ENCODE measurements around the gene PCNX2. TPM values are rescaled to one million over a fixed set of nuclear protein-coding genes. Genes with fewer than 3 reads are reported as not detected.

The PCNX2 gene
- total RNA-seq, 2 donors from 2014 or later: 8.1 to 9.0 TPM

DNA sequence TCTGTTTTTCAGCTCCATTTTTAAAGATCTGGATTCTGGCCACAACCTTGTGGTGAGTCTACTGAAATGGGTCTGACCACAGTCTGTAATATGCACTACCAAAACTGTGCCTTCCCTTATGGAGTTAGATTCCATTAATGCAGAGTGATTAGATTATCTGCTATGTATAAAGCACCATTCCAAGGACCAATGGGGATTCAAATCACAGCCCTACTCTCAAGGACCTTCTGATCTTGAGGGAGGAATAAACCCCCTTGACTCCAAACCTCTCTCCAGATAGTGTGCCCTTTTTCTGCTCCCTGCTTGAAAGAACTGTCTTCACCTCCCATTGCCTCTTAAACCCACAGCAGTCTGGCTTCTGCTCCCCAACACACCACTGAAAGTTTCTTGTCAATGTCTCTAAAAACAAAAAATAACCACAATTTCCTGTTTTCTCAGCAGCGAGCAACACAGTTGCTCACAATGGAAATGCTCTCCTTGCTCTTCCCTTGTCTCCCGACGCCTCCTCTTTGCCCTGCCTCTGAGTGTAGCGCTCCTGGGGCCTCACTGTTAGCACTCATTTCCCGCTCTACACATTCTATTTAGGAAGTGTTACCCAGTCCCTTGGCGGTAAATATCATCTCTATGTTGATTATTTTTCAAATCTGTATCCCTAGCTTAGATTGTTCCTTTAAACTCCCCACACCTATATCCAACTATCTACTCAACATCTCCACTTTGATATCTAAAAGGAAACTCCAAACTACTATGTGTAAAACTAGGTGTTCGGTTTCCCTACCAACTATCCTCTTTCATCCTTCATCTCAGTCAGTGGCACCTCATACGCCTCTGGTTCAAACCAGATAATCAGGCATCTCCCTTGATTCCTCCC lies 13.6 kb downstream of the PCNX2 start:
- Histone ChIP-seq H3K4me3 (no peak overlapping the region), H3K4me1 (no peaks in the 10 kb centered on the region), H3K27ac (no peak overlapping the region), H3K27me3 (no peaks in the 10 kb centered on the region), H3K36me3 (no peaks in the 10 kb centered on the region), H3K9me3 (no peaks in the 10 kb centered on the region)
- DNase-seq (ENCODE audit: low spot score): no peak
- TF ChIP-seq, protein P1, sequence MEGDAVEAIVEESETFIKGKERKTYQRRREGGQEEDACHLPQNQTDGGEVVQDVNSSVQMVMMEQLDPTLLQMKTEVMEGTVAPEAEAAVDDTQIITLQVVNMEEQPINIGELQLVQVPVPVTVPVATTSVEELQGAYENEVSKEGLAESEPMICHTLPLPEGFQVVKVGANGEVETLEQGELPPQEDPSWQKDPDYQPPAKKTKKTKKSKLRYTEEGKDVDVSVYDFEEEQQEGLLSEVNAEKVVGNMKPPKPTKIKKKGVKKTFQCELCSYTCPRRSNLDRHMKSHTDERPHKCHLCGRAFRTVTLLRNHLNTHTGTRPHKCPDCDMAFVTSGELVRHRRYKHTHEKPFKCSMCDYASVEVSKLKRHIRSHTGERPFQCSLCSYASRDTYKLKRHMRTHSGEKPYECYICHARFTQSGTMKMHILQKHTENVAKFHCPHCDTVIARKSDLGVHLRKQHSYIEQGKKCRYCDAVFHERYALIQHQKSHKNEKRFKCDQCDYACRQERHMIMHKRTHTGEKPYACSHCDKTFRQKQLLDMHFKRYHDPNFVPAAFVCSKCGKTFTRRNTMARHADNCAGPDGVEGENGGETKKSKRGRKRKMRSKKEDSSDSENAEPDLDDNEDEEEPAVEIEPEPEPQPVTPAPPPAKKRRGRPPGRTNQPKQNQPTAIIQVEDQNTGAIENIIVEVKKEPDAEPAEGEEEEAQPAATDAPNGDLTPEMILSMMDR (IDR thresholded peaks at IDR 0.05): no peak

DNA sequence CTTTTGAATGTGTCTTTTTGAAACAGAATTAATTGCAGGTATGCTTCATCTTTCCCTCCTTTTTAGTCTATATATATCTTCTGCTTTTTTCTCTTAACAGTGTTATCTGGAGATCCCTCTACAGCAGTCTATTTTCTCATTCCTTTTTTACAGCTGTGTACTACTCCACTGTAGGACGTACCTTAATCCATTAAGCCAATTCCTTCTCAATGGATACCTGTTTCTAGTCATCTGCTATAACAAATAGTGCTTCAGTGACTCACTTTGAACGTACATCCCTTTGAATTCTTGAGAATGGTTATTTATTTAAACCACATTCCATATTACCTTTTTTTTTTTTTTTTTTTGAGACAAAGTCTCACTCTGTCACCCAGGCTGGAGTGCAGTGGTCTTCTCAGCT lies 15.6 kb downstream of the PCNX2 start:
- Histone ChIP-seq H3K9me3 (no peaks in the 10 kb centered on the region), H3K27ac (no peak overlapping the region), H3K27me3 (no peaks in the 10 kb centered on the region), H3K36me3 (no peaks in the 10 kb centered on the region), H3K4me1 (no peaks in the 10 kb centered on the region), H3K4me3 (no peak overlapping the region)
- TF ChIP-seq, protein P1 (IDR thresholded peaks at IDR 0.05): no peak
- no peak for DNase-seq (ENCODE audit: low spot score)

GRCh38 chr1:233278631-233279030 lies 16.9 kb downstream of the PCNX2 start:
- H3K27me3 ChIP-seq: no peaks in the 10 kb centered on the region
- no peaks in the 10 kb centered on the region for H3K4me1 ChIP-seq
- H3K9me3 ChIP-seq: no peaks in the 10 kb centered on the region
- DNase-seq (ENCODE audit: low spot score): no peak
- H3K27ac ChIP-seq: no peak overlapping the region
- TF ChIP-seq, protein P1 (IDR thresholded peaks at IDR 0.05): no peak
- no peak overlapping the region for H3K4me3 ChIP-seq
- H3K36me3 ChIP-seq: no peaks in the 10 kb centered on the region

DNA sequence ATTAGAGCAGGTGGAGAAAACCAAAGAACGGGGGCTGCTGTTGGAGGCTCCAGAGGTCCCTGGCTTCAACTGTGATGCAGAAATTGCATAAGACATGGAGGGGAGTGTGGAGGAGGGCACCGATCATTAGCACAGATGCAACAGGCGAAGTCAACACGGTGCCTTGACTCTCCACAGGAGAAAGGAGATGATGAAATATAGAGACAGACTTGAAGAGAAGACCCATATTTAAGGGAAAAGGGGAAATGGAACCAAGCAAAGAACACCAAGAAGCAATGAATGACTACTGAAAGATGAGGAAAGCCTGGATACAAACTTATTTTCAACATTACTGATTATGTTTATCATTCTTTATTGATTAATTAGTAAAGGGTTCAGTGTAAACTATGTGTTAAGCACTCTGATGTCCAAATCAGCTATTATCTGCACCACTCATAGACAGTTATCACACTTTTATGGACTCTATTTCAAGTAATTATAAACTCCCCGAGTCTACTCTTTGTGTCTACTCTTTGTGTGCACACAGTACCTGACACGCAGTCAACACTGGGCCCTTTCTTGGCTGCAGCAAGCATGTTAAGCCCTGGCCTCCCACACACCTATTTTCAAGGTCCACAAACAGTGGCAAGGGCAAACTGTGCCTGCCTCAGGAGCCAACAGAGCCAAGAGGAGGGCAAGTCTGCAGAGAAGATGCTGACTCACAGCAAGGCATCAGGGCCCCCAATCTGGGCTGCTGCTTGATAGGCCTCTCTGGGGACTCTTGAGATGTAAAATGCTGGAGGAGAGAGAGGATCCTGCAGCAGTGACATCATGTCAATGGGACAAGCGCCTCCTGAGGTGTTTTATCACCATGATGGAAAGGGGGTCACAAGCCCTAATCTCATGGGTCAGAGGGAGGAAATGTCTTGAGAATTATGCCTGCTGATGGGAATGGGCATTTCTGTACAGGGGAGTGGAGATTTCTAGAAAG lies 17.6 kb downstream of the PCNX2 start:
- Histone ChIP-seq H3K4me3 (no peak overlapping the region), H3K27ac (no peak overlapping the region), H3K9me3 (no peaks in the 10 kb centered on the region), H3K27me3 (no peaks in the 10 kb centered on the region), H3K36me3 (no peaks in the 10 kb centered on the region), H3K4me1 (no peaks in the 10 kb centered on the region)
- DNase-seq (ENCODE audit: low spot score): no peak
- TF ChIP-seq, protein P1 (IDR thresholded peaks at IDR 0.05): no peak

DNA sequence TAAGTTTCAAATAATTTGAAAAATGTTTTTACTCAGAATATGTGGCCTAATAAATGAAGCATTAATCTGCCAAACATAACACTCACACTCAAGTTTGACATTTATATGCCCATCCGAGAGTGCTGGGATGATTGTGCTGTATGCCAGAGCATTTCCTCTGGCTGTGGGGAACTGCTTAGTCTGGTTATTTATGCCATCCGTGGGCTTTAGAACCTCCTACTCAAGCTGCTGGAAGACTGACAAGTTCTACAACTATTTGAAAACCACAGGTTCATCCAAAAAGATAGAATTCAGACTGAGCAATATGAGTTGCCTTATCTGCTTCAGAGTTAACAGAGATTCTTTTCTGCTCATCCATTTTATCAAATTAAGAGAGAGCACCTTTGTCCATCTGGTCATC lies 25.9 kb downstream of the PCNX2 start:
- DNase-seq (ENCODE audit: low spot score): no peak
- H3K9me3 ChIP-seq: no peaks in the 10 kb centered on the region
- H3K4me3 ChIP-seq: no peak overlapping the region
- no peak overlapping the region for H3K27ac ChIP-seq
- no peaks in the 10 kb centered on the region for H3K27me3 ChIP-seq
- H3K4me1 ChIP-seq: no peaks in the 10 kb centered on the region
- TF ChIP-seq, protein P1 (IDR thresholded peaks at IDR 0.05): no peak
- no peaks in the 10 kb centered on the region for H3K36me3 ChIP-seq

Measured in right atrium auricular region (tissue), 2 donors.